ENCODE measurements around the gene CD74.
"Not testable (repeated sequence)": the region's sequence is repeated elsewhere in the genome, so short reads cannot be mapped to it uniquely, and the experiment has no call there.

CD74 gene

GRCh38 chr5:150412319-150413175 is at the start of gene CD74:
CD74 (minus strand) TSS chr5:150412910; CDS start chr5:150412749, 161 bp downstream.
- peak; percentile 79 for DNase-seq

GRCh38 chr5:150461231-150461630 is 48.5 kb upstream of the CD74 start:
- no peak for DNase-seq

GRCh38 chr5:150460781-150461180 is 48.1 kb upstream of the CD74 start:
- DNase-seq, result no peak

GRCh38 chr5:150458802-150459557 is 46.3 kb upstream of the CD74 start:
- DNase-seq, result peak; percentile 92

GRCh38 chr5:150457562-150458240 is 45.0 kb upstream of the CD74 start:
- DNase-seq, result no peak

GRCh38 chr5:150457121-150457520 is 44.4 kb upstream of the CD74 start:
- no peak for DNase-seq

- no peak for DNase-seq
Measured at GRCh38 chr5:150454492-150455229, 42.0 kb upstream of the CD74 start.

GRCh38 chr5:150454027-150454426 is 41.3 kb upstream of the CD74 start:
- DNase-seq, result not testable (repeated sequence)

GRCh38 chr5:150452914-150453313 is 40.2 kb upstream of the CD74 start:
- no peak for DNase-seq

- no peak for DNase-seq
Measured at GRCh38 chr5:150451594-150451993, 38.9 kb upstream of the CD74 start.

- DNase-seq, result peak; percentile 96
Measured at GRCh38 chr5:150449517-150450339, 37.0 kb upstream of the CD74 start, which contains the start of gene RPS14. RPS14 (minus strand) TSS chr5:150449739; CDS start chr5:150447733, 2,006 bp downstream.

GRCh38 chr5:150448952-150449516 is 36.3 kb upstream of the CD74 start:
- DNase-seq, result no peak

- no peak for DNase-seq
Measured at GRCh38 chr5:150448334-150448733, 35.6 kb upstream of the CD74 start.

GRCh38 chr5:150447188-150447587 is 34.5 kb upstream of the CD74 start:
- DNase-seq, result no peak

- no peak for DNase-seq
Measured at GRCh38 chr5:150446583-150446982, 33.9 kb upstream of the CD74 start.

- DNase-seq, result no peak
Measured at GRCh38 chr5:150446088-150446487, 33.4 kb upstream of the CD74 start.

- no peak for DNase-seq
Measured at GRCh38 chr5:150444770-150445169, 32.1 kb upstream of the CD74 start.

- DNase-seq, result no peak
Measured at GRCh38 chr5:150443242-150444075, 30.7 kb upstream of the CD74 start.

GRCh38 chr5:150442699-150443080 is 30.0 kb upstream of the CD74 start:
- DNase-seq, result no peak
